Measurements from ENCODE around the gene RNF115. TPM values are rescaled to one million over a fixed set of nuclear protein-coding genes. Genes with fewer than 3 reads are reported as not detected.

The RNF115 gene
- 12.3 to 13.3 TPM (median 13.1 TPM) in 5 replicates for total RNA-seq (2022; extraction: Qiagen RNA extraction)

GRCh38 chr1:145823565-145824498 is at the start of gene RNF115, which contains the start of gene POLR3C:
TSS of gene RNF115 (minus strand) at chr1:145824095. CDS start at chr1:145823873, 222 bp downstream.
TSS of gene POLR3C (plus strand) at chr1:145824200. CDS start at chr1:145825777, 1,577 bp downstream.

DNA sequence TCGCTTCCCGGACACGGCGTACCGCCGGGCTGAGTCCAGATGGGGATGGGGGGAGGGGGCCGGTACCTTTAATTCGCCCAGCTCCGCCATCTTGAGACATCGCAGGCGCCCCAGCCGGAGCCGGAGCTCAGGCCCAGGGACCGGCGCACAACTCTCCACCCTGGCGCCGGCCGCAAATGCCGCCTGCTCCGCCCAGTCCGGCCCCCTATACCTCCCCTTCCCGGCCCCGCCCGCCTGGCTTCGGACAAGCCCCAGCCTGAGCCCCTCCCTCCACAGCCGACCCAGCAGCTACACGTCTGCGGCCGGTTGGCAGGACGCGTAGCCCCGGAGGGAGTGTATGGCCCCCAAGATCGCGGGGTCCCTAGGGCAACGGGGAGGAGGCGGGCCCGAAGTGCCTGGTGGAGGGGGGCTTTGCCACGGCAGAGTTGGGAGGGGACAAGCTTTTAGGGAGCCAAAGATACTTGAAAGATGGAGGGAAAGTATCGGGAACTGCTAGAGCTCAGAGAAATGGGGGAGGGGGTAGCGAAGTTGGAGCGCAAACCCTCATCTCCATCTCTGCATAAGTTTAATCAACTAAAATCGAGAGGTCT is 35.1 kb upstream of the RNF115 start, which contains the start of gene PIAS3:
PIAS3 (minus strand) TSS at position 181 of the 590 bp plus-strand sequence; CDS start at position 90, 91 bp downstream.

GRCh38 chr1:145845514-145846161 is 21.7 kb upstream of the RNF115 start, which contains the start of gene NUDT17:
TSS of gene NUDT17 (plus strand) at chr1:145845630. CDS start at chr1:145845641, 11 bp downstream.

GRCh38 chr1:145719230-145720079 is 104.4 kb downstream of the RNF115 start, which contains the start of gene CD160:
TSS of gene CD160 (plus strand) at chr1:145719499. CDS start at chr1:145728328, 8,829 bp downstream.

GRCh38 chr1:145707183-145707867 is 116.6 kb downstream of the RNF115 start, which contains the start of gene PDZK1:
TSS of gene PDZK1 (minus strand) at chr1:145707368. CDS start at chr1:145688021, 19,347 bp downstream.

Other genes with a start within 250 kb of the RNF115 start
- 14.5 to 16.8 TPM (median 15.9 TPM) in 5 replicates for gene GPR89A, start 216.1 kb downstream of the RNF115 start, total RNA-seq (2022; extraction: Qiagen RNA extraction)
- 0.72 to 1.1 TPM (median 0.83 TPM) in 5 replicates for gene PDZK1, start 116.7 kb downstream of the RNF115 start, total RNA-seq (2022; extraction: Qiagen RNA extraction)
- not detected in 5 replicates for gene CD160, start 104.6 kb downstream of the RNF115 start, total RNA-seq (2022; extraction: Qiagen RNA extraction)
- 35.4 to 41.4 TPM (median 38.1 TPM) in 5 replicates for gene POLR3C, start 105 bp upstream of the RNF115 start, total RNA-seq (2022; extraction: Qiagen RNA extraction)
- 6.0 to 7.2 TPM (median 7.1 TPM) in 5 replicates for gene NUDT17, start 21.5 kb upstream of the RNF115 start, total RNA-seq (2022; extraction: Qiagen RNA extraction)
- 34.4 to 41.6 TPM (median 40.6 TPM) in 5 replicates for gene PIAS3, start 35.0 kb upstream of the RNF115 start, total RNA-seq (2022; extraction: Qiagen RNA extraction)
- gene ANKRD35, start 61.8 kb upstream of the RNF115 start, total RNA-seq (2022; extraction: Qiagen RNA extraction) = 0.04 to 0.08 TPM (median 0.05 TPM) in 3 of 5 replicates, not detected in the others
- 1.2 to 1.9 TPM (median 1.7 TPM) in 5 replicates for gene ITGA10, start 86.0 kb upstream of the RNF115 start, total RNA-seq (2022; extraction: Qiagen RNA extraction)
- 33.2 to 41.4 TPM (median 36.2 TPM) in 5 replicates for gene PEX11B, start 94.6 kb upstream of the RNF115 start, total RNA-seq (2022; extraction: Qiagen RNA extraction)
- gene RBM8A, start 103.4 kb upstream of the RNF115 start, total RNA-seq (2022; extraction: Qiagen RNA extraction) = 224 to 253 TPM (median 231 TPM) in 5 replicates
- gene LIX1L, start 133.9 kb upstream of the RNF115 start, total RNA-seq (2022; extraction: Qiagen RNA extraction) = 10.3 to 12.0 TPM (median 11.7 TPM) in 5 replicates
- 0.21 to 0.42 TPM (median 0.27 TPM) in 5 replicates for gene ANKRD34A, start 140.5 kb upstream of the RNF115 start, total RNA-seq (2022; extraction: Qiagen RNA extraction)
- gene POLR3GL, start 140.6 kb upstream of the RNF115 start, total RNA-seq (2022; extraction: Qiagen RNA extraction) = 9.2 to 13.8 TPM (median 12.7 TPM) in 5 replicates
- gene TXNIP, start 172.5 kb upstream of the RNF115 start, total RNA-seq (2022; extraction: Qiagen RNA extraction) = 0.16 to 0.36 TPM (median 0.23 TPM) in 5 replicates
- not detected in 5 replicates for gene HJV, start 197.6 kb upstream of the RNF115 start, total RNA-seq (2022; extraction: Qiagen RNA extraction)

Measured in A549 treated with Mapracorat at 1 μM for 4 hours (cell line).